ENCODE measurements around the gene KIF16B. TPM values are rescaled to one million over a fixed set of nuclear protein-coding genes. Genes with fewer than 3 reads are reported as not detected.

KIF16B gene
- total RNA-seq, 1 experiment from 2014 or later: 12.7 TPM

GRCh38 chr20:16312998-16313397 lies 260.2 kb downstream of the KIF16B start:
- ChIA-PET POLR2A (ENCODE audit: unreplicated experiment) (no interaction called here), CTCF (no interaction called here)
- H3K9me2 ChIP-seq (replicated peaks; ENCODE audit: low read length): no peaks in the 10 kb centered on the region
- H3K9ac ChIP-seq (ENCODE audit: low read length): no peak overlapping the region
- intact Hi-C loops (cut with micrococcal nuclease): no loop called here
- H3K4me1 ChIP-seq (ENCODE audit: insufficient read depth, low read length): no peaks in the 10 kb centered on the region
- no peaks in the 10 kb centered on the region for H3K36me3 ChIP-seq (ENCODE audit: low read depth, low read length)
- no peaks in the 10 kb centered on the region for H4K20me1 ChIP-seq (ENCODE audit: low read length)
- no peak overlapping the region for H3K4me3 ChIP-seq (ENCODE audit: low read length)
- H3K79me2 ChIP-seq (ENCODE audit: low read length): no peaks in the 10 kb centered on the region
- H2AFZ ChIP-seq (ENCODE audit: low read length): no peak overlapping the region
- DNase-seq (no peak), ATAC-seq (no peak)
- H3K27me3 ChIP-seq (ENCODE audit: low read length): no peaks in the 10 kb centered on the region
- H3K27ac ChIP-seq (ENCODE audit: low read length): no peak overlapping the region
- TF ChIP-seq EZH2phosphoT487 (IDR thresholded peaks at IDR 0.05; ENCODE audit: borderline replicate concordance, low read length) (no peak), EZH2 (IDR thresholded peaks at IDR 0.05; ENCODE audit: low read length, unreplicated experiment) (no peak)
- TF ChIP-seq, protein P1, sequence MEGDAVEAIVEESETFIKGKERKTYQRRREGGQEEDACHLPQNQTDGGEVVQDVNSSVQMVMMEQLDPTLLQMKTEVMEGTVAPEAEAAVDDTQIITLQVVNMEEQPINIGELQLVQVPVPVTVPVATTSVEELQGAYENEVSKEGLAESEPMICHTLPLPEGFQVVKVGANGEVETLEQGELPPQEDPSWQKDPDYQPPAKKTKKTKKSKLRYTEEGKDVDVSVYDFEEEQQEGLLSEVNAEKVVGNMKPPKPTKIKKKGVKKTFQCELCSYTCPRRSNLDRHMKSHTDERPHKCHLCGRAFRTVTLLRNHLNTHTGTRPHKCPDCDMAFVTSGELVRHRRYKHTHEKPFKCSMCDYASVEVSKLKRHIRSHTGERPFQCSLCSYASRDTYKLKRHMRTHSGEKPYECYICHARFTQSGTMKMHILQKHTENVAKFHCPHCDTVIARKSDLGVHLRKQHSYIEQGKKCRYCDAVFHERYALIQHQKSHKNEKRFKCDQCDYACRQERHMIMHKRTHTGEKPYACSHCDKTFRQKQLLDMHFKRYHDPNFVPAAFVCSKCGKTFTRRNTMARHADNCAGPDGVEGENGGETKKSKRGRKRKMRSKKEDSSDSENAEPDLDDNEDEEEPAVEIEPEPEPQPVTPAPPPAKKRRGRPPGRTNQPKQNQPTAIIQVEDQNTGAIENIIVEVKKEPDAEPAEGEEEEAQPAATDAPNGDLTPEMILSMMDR (conservative IDR thresholded peaks at IDR 0.05; ENCODE audit: low read depth, low read length): no peak
- BruUV-seq (replicated peaks): no TSS peak
- H3F3A ChIP-seq (ENCODE audit: low read length, unreplicated experiment): no peaks in the 10 kb centered on the region
- H3K4me2 ChIP-seq (ENCODE audit: low read length): no peak overlapping the region
- no peaks in the 10 kb centered on the region for H3K9me3 ChIP-seq (ENCODE audit: low read length)

DNA sequence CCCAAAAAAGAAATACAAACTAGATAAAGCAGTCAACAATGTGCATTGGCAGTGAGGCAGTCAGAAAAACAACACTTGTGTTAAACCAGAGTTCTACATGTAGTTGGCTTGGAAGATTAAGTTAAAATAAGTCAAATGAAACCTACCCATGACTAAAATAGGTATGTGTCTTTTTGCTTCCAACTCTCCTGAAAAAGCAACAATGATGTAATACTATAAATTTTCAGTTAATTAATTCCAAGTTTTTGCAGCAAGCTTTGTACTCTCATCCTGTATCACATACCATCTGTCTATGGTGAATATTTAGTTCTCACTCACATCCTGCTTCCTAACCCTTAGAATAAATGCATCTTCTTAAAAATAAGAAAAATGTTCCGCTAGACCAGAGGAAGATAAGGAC lies 261.5 kb downstream of the KIF16B start:
- H3K9me2 ChIP-seq (replicated peaks; ENCODE audit: low read length): no peaks in the 10 kb centered on the region
- no peak overlapping the region for H3K4me3 ChIP-seq (ENCODE audit: low read length)
- no peaks in the 10 kb centered on the region for H3F3A ChIP-seq (ENCODE audit: low read length, unreplicated experiment)
- H3K4me2 ChIP-seq (ENCODE audit: low read length): no peak overlapping the region
- H3K79me2 ChIP-seq (ENCODE audit: low read length): no peaks in the 10 kb centered on the region
- intact Hi-C loops (cut with micrococcal nuclease): no loop called here
- H2AFZ ChIP-seq (ENCODE audit: low read length): no peak overlapping the region
- H3K4me1 ChIP-seq (ENCODE audit: insufficient read depth, low read length): no peaks in the 10 kb centered on the region
- TF ChIP-seq EZH2phosphoT487 (IDR thresholded peaks at IDR 0.05; ENCODE audit: borderline replicate concordance, low read length) (no peak), EZH2 (IDR thresholded peaks at IDR 0.05; ENCODE audit: low read length, unreplicated experiment) (no peak)
- TF ChIP-seq, protein P1 (conservative IDR thresholded peaks at IDR 0.05; ENCODE audit: low read depth, low read length): no peak
- H3K9ac ChIP-seq (ENCODE audit: low read length): no peak overlapping the region
- BruUV-seq (replicated peaks): no TSS peak
- ChIA-PET POLR2A (ENCODE audit: unreplicated experiment) (no interaction called here), CTCF (no interaction called here)
- DNase-seq: no peak
- no peaks in the 10 kb centered on the region for H4K20me1 ChIP-seq (ENCODE audit: low read length)
- H3K36me3 ChIP-seq (ENCODE audit: low read depth, low read length): no peaks in the 10 kb centered on the region
- H3K9me3 ChIP-seq (ENCODE audit: low read length): no peaks in the 10 kb centered on the region
- H3K27me3 ChIP-seq (ENCODE audit: low read length): no peaks in the 10 kb centered on the region
- no peak overlapping the region for H3K27ac ChIP-seq (ENCODE audit: low read length)
- ATAC-seq: no peak

DNA sequence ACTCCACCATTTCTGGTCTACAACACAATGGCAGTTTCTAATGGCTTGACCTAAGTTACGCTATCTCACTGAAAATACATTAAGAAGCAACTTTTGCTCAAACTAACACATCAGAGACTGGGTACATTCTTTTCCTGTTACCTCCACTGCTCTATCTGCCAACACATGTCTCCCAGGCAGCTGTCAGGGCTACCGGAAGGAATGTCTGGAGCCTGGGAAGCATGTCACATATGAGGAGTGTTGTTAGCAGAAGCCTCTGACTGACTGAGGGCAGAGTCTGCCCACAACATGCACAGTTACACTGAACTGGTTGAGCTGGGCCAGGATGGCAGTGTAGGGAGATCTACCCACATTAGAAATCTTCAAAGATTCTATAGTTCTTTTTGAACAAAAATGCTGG lies 264.5 kb downstream of the KIF16B start:
- Histone ChIP-seq H3K36me3 (ENCODE audit: low read depth, low read length) (no peaks in the 10 kb centered on the region), H3K4me2 (ENCODE audit: low read length) (no peak overlapping the region), H3K27me3 (ENCODE audit: low read length) (no peaks in the 10 kb centered on the region), H3K9me3 (ENCODE audit: low read length) (no peaks in the 10 kb centered on the region), H3K9ac (ENCODE audit: low read length) (no peak overlapping the region), H3K9me2 (replicated peaks; ENCODE audit: low read length) (no peaks in the 10 kb centered on the region), H4K20me1 (ENCODE audit: low read length) (no peaks in the 10 kb centered on the region), H3K27ac (ENCODE audit: low read length) (no peak overlapping the region), H3K4me1 (ENCODE audit: insufficient read depth, low read length) (0 out of 2 replicates have a peak, but pooled peaks cover under 1% of the 10 kb centered on the region), H2AFZ (ENCODE audit: low read length) (no peak overlapping the region), H3F3A (ENCODE audit: low read length, unreplicated experiment) (no peaks in the 10 kb centered on the region), H3K4me3 (ENCODE audit: low read length) (no peak overlapping the region), H3K79me2 (ENCODE audit: low read length) (no peaks in the 10 kb centered on the region)
- ChIA-PET POLR2A (ENCODE audit: unreplicated experiment) (no interaction called here), CTCF (no interaction called here)
- no TSS peak for BruUV-seq (replicated peaks)
- TF ChIP-seq, protein P1 (conservative IDR thresholded peaks at IDR 0.05; ENCODE audit: low read depth, low read length): no peak
- no peak for TF ChIP-seq EZH2 (IDR thresholded peaks at IDR 0.05; ENCODE audit: low read length, unreplicated experiment)
- TF ChIP-seq EZH2phosphoT487 (IDR thresholded peaks at IDR 0.05; ENCODE audit: borderline replicate concordance, low read length): no peak
- intact Hi-C loops (cut with micrococcal nuclease): loop anchor here (10.0 kb wide), 1 partner anchor 56 kb away; no protein-coding TSS in a partner anchor
- ATAC-seq (no peak), DNase-seq (no peak)

Measured in PC-3 (cell line).